Endothelial cell (in vitro differentiated cells): ENCODE results near the gene OLFML2A. TPM values are rescaled to one million over a fixed set of nuclear protein-coding genes. Genes with fewer than 3 reads are reported as not detected.

Experiments
- DNase-seq: peaks from one replicate; pipeline ENCODE4 v3.0.0; 2021; ENCODE audit warnings: low spot score
- H3K27ac Mint-ChIP-seq: one replicate; pipeline ENCODE4 v1.8.0; 2021; ENCODE audit warnings: mixed read lengths, inconsistent platforms; ENCODE audit not compliant: unreplicated experiment
- H3K27me3 Mint-ChIP-seq: one replicate; pipeline ENCODE4 v1.8.0; 2021; ENCODE audit warnings: mild to moderate bottlenecking, moderate library complexity, mixed read lengths, inconsistent platforms; ENCODE audit not compliant: unreplicated experiment
- H3K36me3 Mint-ChIP-seq: one replicate; pipeline ENCODE4 v1.8.0; 2021; ENCODE audit warnings: mild to moderate bottlenecking, low read depth, mixed read lengths, inconsistent platforms; ENCODE audit not compliant: unreplicated experiment
- H3K4me1 Mint-ChIP-seq: one replicate; pipeline ENCODE4 v1.8.0; 2021; ENCODE audit warnings: mild to moderate bottlenecking, mixed read lengths, inconsistent platforms; ENCODE audit not compliant: unreplicated experiment
- H3K4me3 Mint-ChIP-seq: one replicate; pipeline ENCODE4 v1.8.0; 2021; ENCODE audit warnings: mild to moderate bottlenecking, mixed read lengths, inconsistent platforms; ENCODE audit not compliant: unreplicated experiment
- H3K9me3 Mint-ChIP-seq: one replicate; pipeline ENCODE4 v1.8.0; 2021; ENCODE audit warnings: mixed read lengths, inconsistent platforms; ENCODE audit not compliant: unreplicated experiment
- total RNA-seq: library from RNA; stranded (reverse); fragmentation: NEBNext Ultra II Directional; extraction: Animal tissue kit (Norgen Biotek cat#: 25700); gene quantifications from one replicate; pipeline ENCODE4 v1.2.1, GENCODE V29; 2021; ENCODE audit not compliant: unreplicated experiment
- TF ChIP-seq, protein P1 (sequence below): fragments of 200-600 bp; sonication (generic); IDR thresholded peaks from one replicate; pipeline ENCODE4 v1.5.0; 2021; ENCODE audit warnings: antibody characterized with exemption; ENCODE audit not compliant: unreplicated experiment

The OLFML2A gene
- total RNA-seq, 1 donor from 2014 or later: 18.2 TPM

DNA sequence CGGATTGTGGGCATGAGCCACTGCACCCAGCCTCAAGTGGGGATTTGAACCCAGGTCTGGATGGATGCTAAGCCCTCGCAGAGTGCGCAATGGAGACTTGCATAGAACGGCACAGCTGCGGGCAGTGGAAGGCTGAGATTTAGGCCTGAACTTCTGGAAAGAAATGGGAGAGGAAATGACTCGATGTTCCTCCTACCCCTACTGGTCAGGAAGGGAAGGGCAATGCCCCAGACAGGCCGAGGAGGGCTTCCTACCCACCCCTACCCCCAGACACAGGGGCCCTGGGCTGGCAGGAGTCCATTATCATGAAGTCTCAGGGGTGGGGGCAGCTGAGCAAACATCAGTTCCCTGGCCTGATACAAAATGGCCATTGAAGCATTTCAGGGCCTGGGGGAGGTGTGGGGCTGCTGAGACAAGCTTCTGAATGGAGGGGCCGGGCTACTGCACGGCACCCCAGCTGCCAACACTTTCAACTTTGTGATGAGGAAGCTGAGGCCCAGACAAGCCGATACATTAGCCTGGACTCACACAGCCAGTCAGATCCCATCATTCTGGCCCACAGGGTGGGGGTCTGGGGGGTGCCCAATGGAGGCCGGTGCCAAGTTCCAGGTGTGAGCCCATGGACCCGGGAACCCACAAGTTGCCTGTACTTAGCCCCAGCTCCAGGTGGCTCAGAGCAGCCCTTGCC is 62.8 kb downstream of the OLFML2A start:
- H3K4me1 Mint-ChIP-seq: no peaks in the 10 kb centered on the region
- H3K4me3 Mint-ChIP-seq: no peak overlapping the region
- peak; percentile 53 for DNase-seq
- no peaks in the 10 kb centered on the region for H3K36me3 Mint-ChIP-seq
- no peak overlapping the region for H3K27ac Mint-ChIP-seq
- TF ChIP-seq, protein P1, sequence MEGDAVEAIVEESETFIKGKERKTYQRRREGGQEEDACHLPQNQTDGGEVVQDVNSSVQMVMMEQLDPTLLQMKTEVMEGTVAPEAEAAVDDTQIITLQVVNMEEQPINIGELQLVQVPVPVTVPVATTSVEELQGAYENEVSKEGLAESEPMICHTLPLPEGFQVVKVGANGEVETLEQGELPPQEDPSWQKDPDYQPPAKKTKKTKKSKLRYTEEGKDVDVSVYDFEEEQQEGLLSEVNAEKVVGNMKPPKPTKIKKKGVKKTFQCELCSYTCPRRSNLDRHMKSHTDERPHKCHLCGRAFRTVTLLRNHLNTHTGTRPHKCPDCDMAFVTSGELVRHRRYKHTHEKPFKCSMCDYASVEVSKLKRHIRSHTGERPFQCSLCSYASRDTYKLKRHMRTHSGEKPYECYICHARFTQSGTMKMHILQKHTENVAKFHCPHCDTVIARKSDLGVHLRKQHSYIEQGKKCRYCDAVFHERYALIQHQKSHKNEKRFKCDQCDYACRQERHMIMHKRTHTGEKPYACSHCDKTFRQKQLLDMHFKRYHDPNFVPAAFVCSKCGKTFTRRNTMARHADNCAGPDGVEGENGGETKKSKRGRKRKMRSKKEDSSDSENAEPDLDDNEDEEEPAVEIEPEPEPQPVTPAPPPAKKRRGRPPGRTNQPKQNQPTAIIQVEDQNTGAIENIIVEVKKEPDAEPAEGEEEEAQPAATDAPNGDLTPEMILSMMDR: peak; percentile 60
- H3K27me3 Mint-ChIP-seq: peaks cover 6% of the 10 kb centered on the region
- H3K9me3 Mint-ChIP-seq: no peaks in the 10 kb centered on the region

DNA sequence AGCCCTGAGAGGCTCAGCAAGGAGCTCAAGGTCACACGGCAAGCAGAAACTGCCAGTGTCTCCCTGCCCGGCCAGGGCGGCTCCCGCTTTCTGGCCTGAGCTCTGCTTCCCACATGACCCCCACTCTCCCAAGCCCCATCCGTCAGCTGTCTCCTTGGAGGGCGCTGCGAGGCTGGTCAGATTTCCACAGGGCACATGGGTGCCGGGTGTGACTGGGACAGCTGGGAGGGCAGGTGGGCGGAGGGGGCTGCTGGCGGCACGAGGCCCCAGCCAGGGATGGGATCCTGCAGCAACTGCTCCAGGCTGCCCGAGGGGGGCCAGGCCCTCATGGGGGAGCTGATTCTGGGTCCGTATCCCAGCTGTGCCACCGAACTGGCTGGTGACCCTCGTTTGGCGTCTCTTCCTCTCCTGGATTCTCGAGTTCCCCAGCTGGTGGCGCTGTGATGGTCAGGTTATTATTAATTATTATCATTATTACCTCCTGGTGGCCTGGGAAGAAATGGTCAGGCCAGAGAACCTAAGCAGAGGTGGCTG is 63.4 kb downstream of the OLFML2A start:
- Mint-ChIP-seq H3K27me3 (peaks cover 6% of the 10 kb centered on the region), H3K36me3 (no peaks in the 10 kb centered on the region), H3K4me1 (no peaks in the 10 kb centered on the region), H3K9me3 (no peaks in the 10 kb centered on the region), H3K27ac (no peak overlapping the region), H3K4me3 (no peak overlapping the region)
- DNase-seq: peak; percentile 47
- TF ChIP-seq, protein P1: peak; percentile 51

DNA sequence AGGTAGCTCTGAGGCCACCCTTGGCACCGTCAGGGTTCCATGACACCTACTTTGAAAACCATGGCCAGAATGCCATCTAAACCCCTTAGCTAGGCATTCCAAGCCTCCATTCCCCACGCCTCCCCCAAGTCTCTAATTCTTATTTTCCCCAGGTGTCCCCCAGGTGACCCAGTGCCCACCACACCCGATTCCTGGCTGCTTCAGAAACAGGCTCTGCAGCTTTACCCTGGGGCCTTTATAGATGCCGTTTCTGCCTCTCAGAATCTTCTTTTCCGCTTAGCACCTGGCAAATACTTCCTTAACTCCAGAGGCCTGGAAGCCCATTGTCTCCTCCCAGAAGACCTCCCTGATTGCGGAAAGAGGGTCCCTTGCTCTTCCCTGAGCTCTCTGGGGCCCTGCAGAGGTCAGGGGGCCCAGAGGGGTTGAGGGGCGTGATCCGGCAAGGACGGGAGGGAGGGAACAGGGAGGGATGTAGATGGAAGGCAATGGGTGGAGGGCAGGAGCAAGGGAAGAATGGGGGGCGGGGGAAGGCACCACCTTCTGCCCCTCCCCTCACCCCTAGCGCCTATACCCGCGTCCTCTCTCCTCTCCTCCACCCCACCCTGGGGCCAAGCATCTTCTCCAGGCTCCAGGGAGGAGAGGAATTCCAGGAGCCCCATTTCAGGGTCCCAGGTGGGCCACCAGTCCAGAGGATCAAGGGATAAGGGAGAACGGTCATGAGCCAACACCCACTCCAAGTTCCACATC is 64.3 kb downstream of the OLFML2A start:
- DNase-seq: no peak
- Mint-ChIP-seq H3K9me3 (no peaks in the 10 kb centered on the region), H3K27ac (no peak overlapping the region), H3K36me3 (no peaks in the 10 kb centered on the region), H3K27me3 (peaks cover 6% of the 10 kb centered on the region), H3K4me1 (no peaks in the 10 kb centered on the region), H3K4me3 (no peak overlapping the region)
- TF ChIP-seq, protein P1: no peak

DNA sequence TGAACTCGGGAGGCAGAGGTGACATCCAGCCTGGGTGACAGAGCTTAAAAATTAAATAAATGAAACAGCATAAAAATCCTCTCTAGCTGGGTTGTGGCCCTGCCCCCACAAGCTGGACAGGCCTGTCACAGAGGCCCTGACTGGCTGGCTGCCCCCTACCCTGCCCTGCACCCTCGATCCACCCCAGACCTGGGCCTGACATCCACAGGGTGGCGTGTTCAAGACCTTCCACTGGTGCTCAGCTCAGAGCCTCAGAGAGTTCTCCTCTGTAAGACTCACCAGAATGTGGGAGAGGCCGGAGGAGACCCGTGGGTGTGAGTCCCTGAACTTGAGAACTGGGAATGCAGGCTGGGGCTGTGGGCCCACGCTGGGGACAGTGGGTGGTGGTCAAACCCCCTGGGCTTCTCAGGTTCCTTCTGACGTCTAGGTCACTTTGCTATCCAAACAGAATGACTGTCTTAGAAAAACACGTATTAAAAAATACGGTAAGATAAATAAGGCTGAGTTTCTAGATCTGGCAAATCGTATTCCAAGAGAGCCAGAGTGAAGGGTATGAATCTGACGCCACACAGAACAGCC is 66.6 kb downstream of the OLFML2A start:
- Mint-ChIP-seq H3K9me3 (no peaks in the 10 kb centered on the region), H3K4me1 (no peaks in the 10 kb centered on the region), H3K27ac (no peak overlapping the region), H3K36me3 (no peaks in the 10 kb centered on the region), H3K4me3 (no peak overlapping the region), H3K27me3 (peaks cover 6% of the 10 kb centered on the region)
- no peak for DNase-seq
- TF ChIP-seq, protein P1: no peak
